Urinary bladder (tissue), 4 donors: ENCODE data around the gene OTUB2. TPM values are rescaled to one million over a fixed set of nuclear protein-coding genes. Genes with fewer than 3 reads are reported as not detected.

Source experiments
- DNase-seq: peaks from one replicate; pipeline ENCODE4 v3.0.0-alpha.2; 2015; ENCODE audit errors: extremely low spot score
- H3K27ac ChIP-seq: one replicate; pipeline ENCODE4 v1.5.1; 2013; ENCODE audit warnings: low read depth, mild to moderate bottlenecking, moderate library complexity
- H3K36me3 ChIP-seq: one replicate; pipeline ENCODE4 v1.6.1; 2013; ENCODE audit warnings: mild to moderate bottlenecking, moderate library complexity; ENCODE audit not compliant: insufficient read depth
- H3K4me1 ChIP-seq: one replicate; pipeline ENCODE4 v1.6.1; 2013; ENCODE audit warnings: mild to moderate bottlenecking, moderate library complexity; ENCODE audit not compliant: insufficient read depth
- H3K4me3 ChIP-seq: one replicate; pipeline ENCODE4 v1.5.1; 2013; ENCODE audit warnings: low read depth, low read length
- WGBS: extraction: QIAGEN DNeasy Blood & Tissue Kit; methylation state at CpG from one replicate; pipeline ENCODE4 v1.1.7; 2013; 5-methylcytosine and 5-hydroxymethylcytosine counted together
- polyA plus RNA-seq: library from polyadenylated mRNA; stranded (reverse); fragments of 200-250 nt; gene quantifications from one replicate; pipeline ENCODE4 v1.2.3, GENCODE V29; 2013
- total RNA-seq: library from RNA; depleted of rRNA; stranded (reverse); fragments of >200 nt; gene quantifications from one replicate; pipeline ENCODE4 v1.2.3, GENCODE V29; 2014
- donor health status: healthy with polysubstance abuse.
- donor health status: healthy.

Gene OTUB2
- total and polyA plus RNA-seq, 2 donors = 0.41 to 2.0 TPM

GRCh38 chr14:94044476-94045091, 18.4 kb downstream of the OTUB2 start:
- Histone ChIP-seq H3K36me3 (peaks cover 6% of the 10 kb centered on the region), H3K27ac (no peak overlapping the region), H3K4me3 (no peak overlapping the region), H3K4me1 (no peaks in the 10 kb centered on the region)
- 88% methylated on average over 20 of the region's 20 CpGs for WGBS
- DNase-seq = no peak

- no peak overlapping the region for H3K4me3 ChIP-seq
- peaks cover 6% of the 10 kb centered on the region for H3K36me3 ChIP-seq
- no peak overlapping the region for H3K27ac ChIP-seq
- H3K4me1 ChIP-seq = no peaks in the 10 kb centered on the region
- 92% methylated on average over 8 of the region's 8 CpGs for WGBS
- DNase-seq = no peak
These were observed 19.0 kb downstream of the OTUB2 start for GRCh38 chr14:94045101-94045500.

GRCh38 chr14:94045563-94046345, 19.6 kb downstream of the OTUB2 start:
- no peak for DNase-seq
- 90% methylated on average over 19 of the region's 19 CpGs for WGBS
- H3K4me1 ChIP-seq = no peaks in the 10 kb centered on the region
- peaks cover 6% of the 10 kb centered on the region for H3K36me3 ChIP-seq
- no peak overlapping the region for H3K4me3 ChIP-seq
- no peak overlapping the region for H3K27ac ChIP-seq

GRCh38 chr14:94046696-94047250, 20.6 kb downstream of the OTUB2 start:
- no peak for DNase-seq
- 72% methylated on average over 7 of the region's 7 CpGs for WGBS
- no peak overlapping the region for H3K27ac ChIP-seq
- H3K36me3 ChIP-seq = peaks cover 6% of the 10 kb centered on the region
- no peak overlapping the region for H3K4me3 ChIP-seq
- H3K4me1 ChIP-seq = no peaks in the 10 kb centered on the region

- Histone ChIP-seq H3K27ac (no peak overlapping the region), H3K4me1 (no peaks in the 10 kb centered on the region), H3K4me3 (no peak overlapping the region), H3K36me3 (peaks cover 6% of the 10 kb centered on the region)
- WGBS = 94% methylated on average over 3 of the region's 3 CpGs
- no peak for DNase-seq
These were observed 21.4 kb downstream of the OTUB2 start for GRCh38 chr14:94047581-94047980.

GRCh38 chr14:94048691-94049624, 22.8 kb downstream of the OTUB2 start:
- H3K36me3 ChIP-seq = peaks cover 6% of the 10 kb centered on the region
- peak; percentile 29 for DNase-seq
- no peaks in the 10 kb centered on the region for H3K4me1 ChIP-seq
- H3K27ac ChIP-seq = no peak overlapping the region
- H3K4me3 ChIP-seq = no peak overlapping the region
- WGBS = 69% methylated on average over 10 of the region's 10 CpGs

- Histone ChIP-seq H3K4me3 (no peak overlapping the region), H3K36me3 (peaks cover 6% of the 10 kb centered on the region), H3K4me1 (no peaks in the 10 kb centered on the region), H3K27ac (no peak overlapping the region)
- no peak for DNase-seq
- WGBS = 50% methylated on average over 2 of the region's 2 CpGs
These were observed 23.5 kb downstream of the OTUB2 start for GRCh38 chr14:94049625-94050023.

GRCh38 chr14:94050231-94050880, 24.2 kb downstream of the OTUB2 start:
- Histone ChIP-seq H3K4me3 (no peak overlapping the region), H3K36me3 (peaks cover 9% of the 10 kb centered on the region), H3K4me1 (no peaks in the 10 kb centered on the region), H3K27ac (no peak overlapping the region)
- DNase-seq = no peak
- WGBS = 87% methylated on average over 6 of the region's 6 CpGs

GRCh38 chr14:94051115-94051514, 25.0 kb downstream of the OTUB2 start:
- Histone ChIP-seq H3K27ac (no peak overlapping the region), H3K4me3 (no peak overlapping the region), H3K4me1 (no peaks in the 10 kb centered on the region), H3K36me3 (peaks cover 10% of the 10 kb centered on the region)
- DNase-seq = peak; percentile 11
- WGBS = 51% methylated on average over 9 of the region's 9 CpGs

- DNase-seq = no peak
- H3K36me3 ChIP-seq = peaks cover 12% of the 10 kb centered on the region
- H3K4me1 ChIP-seq = no peaks in the 10 kb centered on the region
- WGBS = 83% methylated on average over 3 of the region's 3 CpGs
- no peak overlapping the region for H3K27ac ChIP-seq
- no peak overlapping the region for H3K4me3 ChIP-seq
These were observed 25.6 kb downstream of the OTUB2 start for GRCh38 chr14:94051779-94052178.

- Histone ChIP-seq H3K4me3 (no peak overlapping the region), H3K4me1 (no peaks in the 10 kb centered on the region), H3K27ac (no peak overlapping the region), H3K36me3 (peaks cover 11% of the 10 kb centered on the region)
- no peak for DNase-seq
- 93% methylated on average over 1 of the region's 1 CpG for WGBS
These were observed 26.1 kb downstream of the OTUB2 start for GRCh38 chr14:94052199-94052598.

GRCh38 chr14:94052662-94053061, 26.5 kb downstream of the OTUB2 start:
- Histone ChIP-seq H3K36me3 (peaks cover 11% of the 10 kb centered on the region), H3K27ac (no peak overlapping the region), H3K4me1 (no peaks in the 10 kb centered on the region), H3K4me3 (no peak overlapping the region)
- 90% methylated on average over 4 of the region's 4 CpGs for WGBS
- DNase-seq = no peak

GRCh38 chr14:94054401-94054800, 28.3 kb downstream of the OTUB2 start:
- Histone ChIP-seq H3K4me3 (no peak overlapping the region), H3K27ac (no peak overlapping the region), H3K4me1 (no peaks in the 10 kb centered on the region), H3K36me3 (peaks cover 13% of the 10 kb centered on the region)
- 98% methylated on average over 1 of the region's 1 CpG for WGBS
- DNase-seq = no peak
